ENCODE measurements around the gene ADISSP.
A peak's percentile ranks its signal among the peaks of the same experiment; 100 is the strongest.

The ADISSP gene

DNA sequence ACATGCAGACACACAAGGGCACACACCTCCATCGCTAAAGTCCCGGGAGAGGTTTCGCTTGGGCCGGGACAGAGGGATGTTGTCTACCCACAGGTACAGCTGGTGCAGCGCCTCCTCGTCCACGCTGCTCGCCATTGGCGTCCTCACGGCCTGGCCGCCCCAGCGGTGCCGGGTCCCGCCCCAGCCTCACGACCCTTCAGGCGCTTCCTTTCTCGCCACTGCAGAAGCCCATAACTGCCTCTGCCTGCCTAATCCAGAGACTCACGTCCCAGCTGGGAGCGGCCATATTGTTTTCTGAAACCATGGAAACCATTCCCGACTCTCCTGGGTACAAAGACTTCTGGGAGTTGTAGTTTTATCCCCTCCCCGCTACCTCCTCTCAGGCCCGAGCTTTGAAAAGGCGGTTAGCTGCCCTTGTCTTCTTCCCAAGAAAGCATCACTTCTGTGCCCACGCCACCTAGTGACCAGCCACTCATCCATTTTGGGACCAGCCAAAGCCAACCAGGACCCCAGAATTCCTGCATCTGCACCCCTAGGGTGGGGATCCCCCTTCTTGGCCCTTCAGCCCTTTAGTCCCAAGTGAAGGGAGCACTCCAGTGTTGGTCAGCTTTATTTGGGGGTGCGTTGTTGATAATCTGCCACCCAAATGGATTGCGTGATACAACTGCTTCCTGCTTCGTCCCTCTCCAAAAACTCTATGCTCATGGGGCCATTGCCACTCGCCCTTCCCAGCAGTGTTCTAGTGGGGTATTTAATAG, 13.8 kb upstream of the ADISSP start, which contains the start of gene SPEF1:
SPEF1 (minus strand) TSS at position 296 of the 758 bp plus-strand sequence; CDS start at position 135, 161 bp downstream.
- peak in 1 of 2 donors; percentile 37 for DNase-seq (ENCODE audit: low read depth in 2 of 2)

DNA sequence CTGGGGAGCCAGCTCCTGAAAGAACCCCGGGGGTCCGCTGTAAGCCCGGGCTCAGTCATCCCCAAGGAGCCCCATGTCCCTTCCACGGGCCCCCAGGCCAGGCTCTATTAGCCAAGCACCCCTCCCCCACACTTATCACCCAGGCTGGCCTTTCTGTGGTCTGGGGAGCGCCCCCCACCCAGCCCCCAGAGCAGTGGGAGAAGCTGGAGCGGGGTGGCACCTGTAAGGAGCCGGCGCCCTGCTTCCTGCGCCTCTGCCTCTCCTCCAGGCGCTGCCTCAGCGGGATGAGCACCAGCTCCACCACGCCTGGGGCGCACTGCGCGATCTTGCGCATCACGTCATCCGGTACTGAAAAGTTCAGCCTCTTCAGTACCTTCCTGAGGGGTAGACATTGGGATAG, 11.4 kb upstream of the ADISSP start:
- no peak for DNase-seq (ENCODE audit: low read depth in 2 of 2)

DNA sequence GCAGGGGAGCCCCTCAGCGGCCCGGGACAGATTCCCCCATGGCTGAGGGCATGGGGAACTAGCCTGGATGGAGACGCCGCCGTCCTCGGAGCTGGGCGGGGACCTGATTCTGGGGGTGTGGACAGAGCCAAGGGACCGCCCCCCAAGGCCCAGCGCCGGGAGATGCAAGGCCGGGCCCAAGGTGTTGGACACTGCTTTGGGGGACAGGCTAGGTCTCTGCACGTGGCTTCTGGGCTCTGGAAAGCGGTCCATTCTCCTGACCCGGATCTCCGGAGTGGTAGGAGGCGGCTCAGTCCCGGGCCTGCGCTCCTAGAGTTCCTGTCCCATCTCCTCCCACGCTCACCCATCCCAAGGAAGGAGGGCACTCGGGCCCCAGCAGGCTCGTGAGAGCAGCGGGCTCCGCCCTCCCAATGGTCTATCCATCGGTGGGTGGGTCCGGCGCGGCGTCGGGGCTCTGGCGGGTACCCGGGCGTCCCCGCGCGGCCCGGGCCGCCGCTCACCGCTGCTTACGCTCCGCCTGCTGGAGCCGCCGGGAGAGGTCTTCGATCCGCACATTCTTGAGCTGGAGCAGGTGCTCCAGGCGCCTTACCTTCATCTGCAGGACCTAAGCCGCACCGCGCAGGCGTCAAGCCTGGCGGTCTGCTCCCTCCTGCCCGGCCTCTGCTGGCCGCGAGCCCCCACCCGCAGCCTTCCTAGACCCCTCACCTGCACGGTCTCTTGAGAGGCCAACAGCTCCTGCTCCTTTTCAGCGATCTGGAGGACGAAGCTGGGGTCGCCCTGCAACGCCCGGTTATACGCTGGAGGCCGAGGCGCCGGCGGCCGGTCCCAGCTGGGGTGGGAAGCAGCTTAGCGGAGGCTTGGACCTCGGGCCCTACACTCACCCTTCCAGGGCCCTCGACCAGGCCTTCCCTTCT, 10.4 kb upstream of the ADISSP start:
- peak in 1 of 2 donors; percentile 45 for DNase-seq (ENCODE audit: low read depth in 2 of 2)

DNA sequence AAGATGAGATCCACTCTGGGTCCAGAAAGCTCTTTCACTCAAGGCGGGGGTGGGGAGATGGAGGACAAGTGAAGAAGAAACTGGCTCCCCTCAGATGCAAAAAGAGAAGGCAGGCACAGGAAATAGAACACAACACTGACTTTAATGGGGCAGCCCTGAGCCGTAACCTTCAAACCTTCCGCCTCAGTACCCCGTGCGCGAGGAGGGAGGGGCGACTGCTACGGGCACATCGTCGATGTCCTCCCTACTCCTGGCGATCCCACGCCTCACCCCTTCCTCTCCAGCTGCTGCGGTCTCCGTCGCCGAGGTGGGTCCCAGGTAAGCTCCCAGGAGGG, 9.8 kb upstream of the ADISSP start:
- no peak for DNase-seq (ENCODE audit: low read depth in 2 of 2)

DNA sequence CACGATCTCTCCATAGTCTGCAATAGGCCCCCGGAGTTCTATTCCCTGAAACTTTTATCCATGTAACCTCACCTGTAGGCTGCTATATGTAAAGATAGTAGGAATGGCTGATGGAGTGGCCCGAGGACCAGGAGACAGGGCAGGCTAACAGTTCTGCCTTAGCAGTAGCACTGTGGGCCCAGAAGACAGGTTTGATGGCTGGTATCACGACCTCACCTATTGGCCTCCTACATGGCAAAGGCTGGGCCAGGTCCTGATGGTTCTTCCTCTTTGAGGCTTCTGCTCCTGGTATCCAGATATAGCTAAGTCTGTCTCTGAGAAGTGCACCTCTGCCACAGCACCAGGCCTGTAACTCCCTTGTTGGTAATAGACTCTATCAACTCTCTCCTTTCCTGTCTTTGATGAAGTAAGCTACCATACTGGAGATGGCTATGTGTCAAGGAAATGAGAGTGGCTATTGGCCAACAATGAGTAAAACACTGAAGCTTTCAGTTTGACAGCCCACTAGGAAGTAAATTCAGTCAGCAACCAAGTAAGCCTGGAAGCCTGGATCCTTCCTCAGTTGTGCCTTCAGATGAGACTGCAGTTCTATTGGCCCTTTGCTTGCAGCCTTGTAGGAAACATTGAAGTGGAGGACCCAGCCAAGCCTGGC, 8.0 kb upstream of the ADISSP start:
- no peak for DNase-seq (ENCODE audit: low read depth in 2 of 2)

DNA sequence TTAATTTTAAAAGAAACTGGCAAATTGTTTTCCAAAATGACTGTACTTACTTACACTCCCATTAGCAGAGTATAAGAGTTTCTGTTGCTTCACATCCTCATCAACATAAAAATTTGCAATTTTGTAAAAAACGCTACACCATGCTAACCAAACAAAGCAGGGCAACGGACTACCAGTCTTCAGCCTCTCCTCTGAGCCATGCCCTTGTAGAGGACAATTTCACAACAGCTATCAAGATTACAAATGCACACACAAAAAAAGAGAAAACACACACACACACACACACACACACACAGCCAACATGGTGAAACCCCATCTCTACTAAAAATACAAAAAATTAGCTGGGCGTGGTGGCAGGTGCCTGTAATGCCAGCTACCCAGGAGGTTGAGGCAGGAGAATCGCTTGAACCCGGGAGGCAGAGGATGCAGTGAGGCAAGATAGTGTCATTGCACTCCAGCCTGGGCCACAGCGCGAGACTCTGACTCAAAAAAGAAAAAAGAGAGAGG, 4.1 kb upstream of the ADISSP start:
- no peak for DNase-seq (ENCODE audit: low read depth in 2 of 2)

DNA sequence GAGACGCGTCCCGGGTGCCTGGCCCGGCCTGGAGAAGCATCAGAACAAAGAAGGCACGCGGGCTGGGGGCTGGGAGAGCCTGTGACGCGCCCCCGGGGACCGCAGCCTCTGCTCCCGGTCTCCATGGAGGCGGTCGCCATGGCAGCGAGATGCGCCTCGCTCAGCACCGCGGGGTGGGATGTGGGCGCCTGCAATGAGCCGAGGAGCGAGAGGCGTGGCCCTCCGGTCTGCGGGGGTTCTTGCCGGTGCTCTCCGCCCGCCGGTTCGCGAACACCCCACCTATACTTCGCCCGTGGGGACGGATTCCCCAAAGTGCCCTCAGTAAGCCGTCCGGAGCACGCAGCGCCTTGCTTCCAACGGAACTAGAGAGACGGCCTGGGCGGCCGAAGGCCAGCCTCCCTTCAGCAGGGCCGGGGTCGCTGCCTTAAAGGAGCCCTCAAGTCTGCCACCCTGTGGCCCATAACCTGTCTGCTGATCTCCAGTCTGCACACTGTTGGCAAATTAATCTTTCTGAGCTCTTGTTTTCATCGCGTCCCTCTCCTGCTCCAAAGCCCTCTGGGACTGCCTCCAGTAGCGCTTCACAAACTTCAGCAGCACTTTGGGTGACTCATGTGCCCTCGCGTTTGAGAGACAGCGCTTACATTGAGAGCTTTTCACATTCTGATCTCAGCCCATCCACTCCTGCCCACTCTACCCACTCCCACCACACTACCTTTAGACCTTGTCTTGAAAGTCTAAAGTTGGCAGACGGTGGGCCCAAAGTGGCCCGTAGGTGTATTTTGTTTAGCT, 983 bp upstream of the ADISSP start:
- DNase-seq (ENCODE audit: low read depth in 2 of 2), result peak; percentile 67 to 77

DNA sequence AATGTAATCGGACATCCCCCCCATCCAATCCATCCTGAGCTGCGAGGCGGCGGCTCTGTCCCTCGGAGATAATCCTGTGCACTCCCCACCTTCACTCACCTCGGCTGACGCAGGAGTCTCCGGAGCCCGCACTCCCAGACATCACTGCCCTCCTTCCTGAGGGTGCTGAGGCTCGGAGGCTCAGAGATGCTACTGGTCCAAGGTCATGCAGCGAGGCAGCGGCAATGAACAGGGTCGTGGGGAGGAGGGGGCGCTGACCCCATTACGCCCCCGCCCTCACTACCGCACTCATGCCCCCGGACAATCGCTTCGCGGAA, 485 bp downstream of the ADISSP start:
- DNase-seq (ENCODE audit: low read depth in 2 of 2), result no peak

DNA sequence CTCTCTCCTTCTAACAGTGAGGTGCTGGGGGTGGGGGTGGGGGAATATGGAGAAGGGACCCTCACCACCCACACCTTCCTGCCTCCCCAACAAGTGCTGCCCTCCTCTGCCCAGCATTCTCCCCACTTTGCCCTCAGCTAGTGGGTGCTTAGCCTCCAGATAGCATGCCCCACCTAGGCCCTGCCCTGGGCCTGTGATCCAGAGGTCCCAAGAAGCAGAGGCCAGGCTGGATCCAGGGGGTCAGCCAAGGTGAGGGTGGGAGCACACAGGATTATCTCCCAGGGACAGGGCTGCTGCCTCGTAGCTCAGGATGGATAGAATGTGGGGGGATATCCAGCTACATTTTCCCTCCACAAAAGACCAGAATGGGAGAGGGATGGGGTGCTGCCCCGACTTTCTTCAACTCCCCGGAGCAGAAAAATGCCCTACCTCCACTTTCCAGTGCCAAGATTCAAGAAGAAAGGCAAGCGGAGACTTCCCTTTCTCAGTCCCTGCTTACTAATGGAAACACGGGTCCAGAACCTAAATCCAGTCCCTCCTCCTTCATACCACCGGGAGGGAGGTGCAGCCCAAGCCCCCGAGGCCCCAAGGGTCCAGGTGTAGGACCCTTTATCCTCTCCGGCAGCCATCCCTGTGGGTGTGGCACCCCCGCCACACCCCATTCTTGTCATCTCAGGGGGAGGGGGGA, 987 bp downstream of the ADISSP start:
- DNase-seq (ENCODE audit: low read depth in 2 of 2), result no peak

DNA sequence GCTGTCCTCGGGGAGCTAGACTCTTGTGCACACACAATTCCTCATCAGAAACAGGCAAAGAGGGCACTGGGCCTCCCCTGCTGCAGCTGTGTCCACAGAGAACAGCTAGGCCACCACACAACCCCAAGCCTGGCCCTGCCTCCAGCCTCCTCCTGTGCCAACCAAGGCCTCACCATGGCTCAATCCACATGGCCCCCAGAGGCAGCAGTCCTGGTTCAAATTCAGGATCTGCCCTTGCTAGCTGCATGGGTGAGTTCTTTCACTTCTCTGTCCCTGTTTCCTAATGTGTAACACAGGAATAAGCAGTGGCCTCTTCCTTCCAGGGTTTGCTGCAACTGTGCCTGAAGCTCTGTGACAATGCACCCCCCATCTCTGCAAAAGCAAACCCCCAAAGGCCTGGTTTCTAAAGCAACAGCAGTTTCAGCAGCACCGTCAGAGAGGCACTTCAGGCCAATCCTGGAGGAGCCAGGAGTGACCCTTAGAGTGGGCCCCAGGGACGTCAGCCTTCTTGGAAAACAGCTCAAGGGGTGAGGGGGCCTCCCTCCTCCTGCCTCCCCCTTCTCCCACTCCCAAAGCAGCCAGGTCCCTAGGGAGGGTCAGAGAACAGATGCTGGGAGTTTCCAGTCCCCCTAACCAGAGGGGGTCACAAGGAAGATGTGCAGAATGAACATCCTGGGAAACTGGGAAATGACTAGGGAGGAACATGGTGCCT, 2.2 kb downstream of the ADISSP start:
- DNase-seq (ENCODE audit: low read depth in 2 of 2), result no peak

DNA sequence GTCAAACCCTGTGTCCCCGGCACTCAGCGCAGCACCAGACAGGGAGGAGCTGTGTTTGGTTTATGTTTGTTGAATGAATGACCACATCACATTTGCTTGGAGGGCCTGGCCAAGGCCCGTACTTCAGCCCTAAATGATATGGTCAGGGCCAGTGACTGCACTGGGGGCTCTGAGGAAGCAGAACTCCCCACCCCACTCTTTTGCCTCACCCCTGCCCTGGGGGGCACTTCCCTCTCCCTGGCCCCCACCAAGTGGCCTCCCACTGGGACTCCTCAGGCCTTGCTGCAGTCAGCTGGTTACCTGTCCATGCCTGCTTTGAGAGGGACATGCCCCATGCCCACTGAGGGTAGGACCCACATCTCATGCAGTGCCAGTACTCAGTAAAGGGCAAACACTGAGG, 2.9 kb downstream of the ADISSP start:
- no peak for DNase-seq (ENCODE audit: low read depth in 2 of 2)

DNA sequence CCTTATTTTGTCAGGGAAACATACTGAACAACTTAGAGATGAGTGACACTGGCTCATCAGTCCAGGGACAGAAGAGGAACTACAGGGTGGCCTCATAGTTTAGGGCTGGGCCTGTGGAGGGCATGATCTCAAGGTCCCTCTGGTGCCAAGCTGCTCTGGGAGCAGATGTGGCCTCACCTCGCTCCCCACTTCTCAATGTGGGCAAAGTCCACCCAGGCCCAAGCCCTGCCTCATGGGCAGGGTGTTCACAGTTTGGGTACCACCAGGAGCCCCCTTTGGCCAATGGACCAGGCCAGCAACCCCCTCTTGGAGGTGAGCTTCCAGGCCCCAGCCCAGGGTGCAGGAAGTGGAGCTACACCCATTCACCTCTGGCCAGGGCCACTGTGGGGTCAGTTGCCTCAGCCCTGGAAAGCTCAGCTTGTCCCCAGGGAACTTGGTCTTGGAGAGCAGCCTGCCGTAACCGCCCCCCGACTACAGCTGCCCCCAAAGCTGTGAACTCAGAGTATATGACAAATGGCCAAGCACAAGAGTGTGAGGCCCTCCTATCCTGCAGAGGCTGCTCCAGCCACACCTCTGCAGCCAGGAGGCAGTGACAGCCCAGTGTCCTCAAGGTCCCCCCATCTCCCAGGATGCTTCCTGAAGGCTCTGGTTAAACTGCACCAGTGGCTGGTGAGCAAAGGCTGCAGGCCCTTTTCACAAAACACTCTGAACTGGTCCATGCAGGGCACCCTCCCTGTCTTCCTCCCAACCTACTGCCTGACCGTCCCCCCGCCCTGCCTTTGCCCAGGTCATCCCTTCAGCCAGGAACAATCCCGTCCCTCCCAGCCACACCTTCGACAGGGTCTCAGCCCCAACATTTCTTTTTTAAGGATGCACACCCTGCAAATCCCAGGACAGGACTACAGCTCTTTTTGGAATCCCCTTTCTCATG, 3.6 kb downstream of the ADISSP start:
- DNase-seq (ENCODE audit: low read depth in 2 of 2), result no peak

DNA sequence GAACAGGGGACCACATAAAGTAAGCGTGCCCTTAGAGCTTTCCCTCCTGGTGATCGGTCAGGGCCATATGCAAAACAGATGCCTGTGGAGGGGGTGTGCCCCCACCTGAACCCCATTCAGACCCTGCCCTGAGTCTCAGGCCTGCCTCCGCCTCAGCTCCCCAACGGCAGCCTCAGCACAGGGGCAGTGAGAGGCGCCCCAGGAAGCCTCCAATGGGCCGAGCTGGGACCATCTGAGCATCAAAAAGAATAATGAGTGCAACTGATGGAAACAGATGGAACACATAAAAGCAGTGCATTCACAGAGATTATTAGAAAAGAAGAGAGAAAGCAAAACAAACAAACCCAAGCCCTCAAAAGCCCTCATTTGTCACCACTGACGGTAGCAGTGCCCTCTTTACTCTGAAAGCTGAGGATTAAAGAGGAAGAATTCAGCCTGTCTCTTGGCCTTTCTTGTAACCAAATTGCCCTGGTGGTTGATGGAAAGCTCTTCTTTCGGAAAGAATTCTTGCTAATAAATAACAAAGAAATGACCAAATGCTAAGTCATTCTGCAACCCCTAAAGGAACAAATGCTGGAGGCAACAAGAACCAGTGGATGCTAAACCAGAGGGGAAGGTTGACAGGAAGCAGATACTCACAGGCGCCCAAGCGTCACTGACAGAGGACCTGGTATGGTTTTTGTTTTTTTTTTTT, 6.8 kb downstream of the ADISSP start:
- DNase-seq (ENCODE audit: low read depth in 2 of 2), result no peak

DNA sequence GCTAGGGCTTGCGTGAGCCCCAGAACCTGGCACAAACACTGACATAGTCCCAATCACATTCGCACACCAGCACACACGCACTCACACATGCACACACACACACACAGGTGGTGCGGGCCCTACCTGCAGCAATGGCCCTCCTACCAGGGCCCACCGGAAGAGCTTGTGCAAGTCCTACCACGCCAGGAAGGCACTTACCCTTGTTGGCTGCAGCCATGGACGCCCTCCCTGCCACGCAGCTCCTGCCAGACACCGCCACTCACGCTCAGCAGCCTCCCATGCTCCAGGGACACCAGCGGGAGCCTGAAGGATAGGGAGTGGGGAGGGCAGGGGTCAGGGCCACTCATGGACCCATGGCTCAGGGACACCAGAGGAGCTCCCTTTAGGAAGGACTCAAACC, 7.7 kb downstream of the ADISSP start:
- no peak for DNase-seq (ENCODE audit: low read depth in 2 of 2)

DNA sequence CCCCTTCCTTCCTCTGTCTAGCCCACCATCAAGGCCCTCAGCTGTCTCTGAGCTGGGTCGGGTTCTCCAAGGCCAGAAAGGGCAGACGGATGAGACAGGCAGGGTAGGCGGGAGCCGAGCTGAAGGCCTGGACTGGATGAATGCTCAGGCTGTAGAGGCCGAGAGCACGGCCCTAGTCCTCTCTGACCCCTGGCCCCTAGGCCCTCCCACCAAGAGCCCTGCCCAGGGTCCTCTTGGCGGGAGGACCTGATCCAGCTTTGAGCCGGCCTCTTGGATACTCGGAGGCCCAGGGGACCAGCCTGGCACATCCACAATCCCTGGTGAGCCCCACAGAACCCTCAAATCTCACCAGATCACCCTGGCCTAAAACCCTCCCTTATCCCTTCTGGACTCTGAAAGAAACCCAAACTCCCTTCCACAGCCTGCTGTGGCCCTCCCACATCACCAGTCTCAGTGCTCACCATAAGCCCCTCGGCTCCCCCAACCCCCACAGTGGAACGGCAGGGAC, 8.2 kb downstream of the ADISSP start:
- no peak for DNase-seq (ENCODE audit: low read depth in 2 of 2)

DNA sequence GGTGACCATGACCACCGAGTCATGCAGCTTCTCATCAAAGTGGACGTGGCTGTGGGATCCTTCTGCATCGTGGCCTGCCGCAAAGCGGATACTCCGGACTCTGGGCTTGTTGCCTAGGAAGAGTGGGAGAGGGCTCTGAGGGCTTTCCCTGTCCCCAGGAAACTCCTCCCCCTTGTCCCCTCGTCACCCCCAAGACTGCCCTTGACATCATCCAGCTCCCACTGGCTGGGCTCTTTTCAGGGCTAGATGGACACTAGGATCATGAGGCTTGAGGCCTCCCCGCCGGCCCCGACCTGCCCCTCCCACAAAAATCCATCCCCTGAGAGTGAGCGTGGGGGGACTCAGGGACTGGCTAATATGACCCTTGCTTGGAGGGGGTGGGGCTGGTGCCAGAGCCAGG, 9.0 kb downstream of the ADISSP start:
- no peak for DNase-seq (ENCODE audit: low read depth in 2 of 2)

DNA sequence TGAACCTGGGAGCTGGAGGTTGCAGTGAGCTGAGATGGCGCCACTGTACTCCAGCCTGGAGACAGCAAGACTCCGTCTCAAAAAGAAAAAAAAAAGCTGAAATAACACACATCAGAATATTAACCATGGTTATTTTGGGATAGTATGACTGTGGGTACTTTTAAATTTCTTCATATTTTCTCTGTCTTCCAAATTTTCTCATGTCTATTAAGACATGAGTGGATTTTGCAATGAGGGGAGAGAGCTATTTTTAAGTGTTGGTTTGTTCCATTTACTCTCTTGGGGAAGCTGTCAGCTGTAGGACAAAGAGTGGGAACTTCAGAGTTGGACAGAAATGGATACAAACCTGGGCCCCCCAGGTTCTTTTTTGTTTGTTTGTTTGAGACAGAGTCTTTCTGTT, 10.3 kb downstream of the ADISSP start:
- DNase-seq (ENCODE audit: low read depth in 2 of 2), result no peak

DNA sequence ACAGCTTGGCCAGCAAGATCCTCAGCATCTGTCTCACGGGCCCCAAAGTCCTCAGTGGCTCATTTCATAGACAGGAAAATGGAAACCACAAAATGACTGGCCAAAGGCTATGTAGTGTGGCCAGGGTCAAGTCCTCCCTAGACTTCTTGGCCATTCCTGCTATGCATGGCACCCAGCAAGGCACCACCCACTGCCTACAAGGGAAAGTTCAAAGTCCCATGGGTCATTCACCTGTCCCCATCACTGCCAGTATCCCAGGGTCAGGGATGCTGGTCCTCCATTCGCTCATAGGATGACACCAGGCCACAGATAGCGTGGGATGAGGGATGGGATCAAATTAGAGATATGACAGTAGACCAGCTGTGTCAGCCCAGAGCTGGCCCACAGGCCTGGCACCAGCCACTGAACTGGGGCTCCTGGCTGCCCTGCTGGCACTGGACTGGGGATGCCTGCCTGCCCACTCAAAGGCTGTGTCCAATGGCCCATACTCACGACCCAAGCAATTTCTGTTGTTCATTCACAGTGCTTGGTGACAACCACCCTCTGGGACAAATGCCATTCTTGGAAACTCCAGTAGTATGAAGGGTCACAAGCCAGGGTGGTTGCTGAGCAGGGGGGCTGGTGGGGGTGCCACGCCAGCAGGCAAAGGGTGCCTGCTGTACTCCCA, 11.6 kb downstream of the ADISSP start:
- no peak for DNase-seq (ENCODE audit: low read depth in 2 of 2)
